Measurements from ENCODE around the gene SULT1A2.

DNA sequence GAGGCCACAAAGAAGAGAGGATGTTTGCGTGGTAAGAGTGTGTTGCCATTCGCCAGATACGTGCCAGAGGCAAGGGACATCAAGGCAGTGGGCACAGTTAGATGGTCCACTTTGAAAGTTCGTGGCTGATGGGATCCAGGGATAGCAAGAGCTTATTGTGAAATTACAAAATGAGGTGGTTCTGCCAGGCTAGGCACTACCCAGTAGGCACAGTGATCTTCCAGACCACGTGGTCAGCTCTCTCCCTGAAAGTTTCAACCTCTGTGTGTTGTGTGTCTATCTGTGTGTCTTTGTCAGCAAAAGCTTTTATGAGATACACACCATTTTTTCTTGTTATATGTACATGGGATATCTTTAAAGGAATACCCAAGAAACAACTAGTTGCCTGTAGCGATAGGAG is 33.6 kb downstream of the SULT1A2 start:
- no peak for TF ChIP-seq POLR2AphosphoS5 (IDR thresholded peaks at IDR 0.05; ENCODE audit: insufficient read depth in 1 of 2, low read depth in 1 of 2)
- TF ChIP-seq CTCF (IDR thresholded peaks at IDR 0.05): no peak

Measured in vagina (tissue), 2 donors.